ENCODE results near the gene MRPL39.

GRCh38 chr21:25568246-25568645 lies 39.0 kb downstream of the MRPL39 start:
- no peak for TF ChIP-seq CTCF (IDR thresholded peaks at IDR 0.05; ENCODE audit: low read depth, low read length, poor library complexity, severe bottlenecking)
- TF ChIP-seq EZH2phosphoT487 (IDR thresholded peaks at IDR 0.05; ENCODE audit: borderline replicate concordance, low read length) = no peak
